Panc1 (cell line): Measurements from ENCODE around the gene EEF1AKMT1. TPM values are rescaled to one million over a fixed set of nuclear protein-coding genes. Genes with fewer than 3 reads are reported as not detected.

ENCODE experiments used
- ATAC-seq: fragments of 200-7000 bp; cut with Tn5 transposase; 2 replicates; pipeline ENCODE4 v1.9.1; 2020; ENCODE audit warnings: mild to moderate bottlenecking, moderate library complexity
- BruUV-seq: library from RNA; stranded (reverse); fragments of 400-500 nt; replicated peaks from 2 replicates; lab custom pipeline; 2021; lab: Mats Ljungman, UMichigan
- CTCF ChIA-PET: fragments of 300-600 bp; sonication (Branson Sonifier 250); formaldehyde crosslinking; loops from one replicate; lab custom pipeline; 2022; ENCODE audit warnings: antibody characterized with exemption; lab: Charles Lee
- POLR2A ChIA-PET: fragments of 300-600 bp; sonication (Branson Sonifier 250); formaldehyde crosslinking; loops from one replicate; lab custom pipeline; 2022; ENCODE audit warnings: antibody characterized with exemption; lab: Charles Lee
- DNase-seq: peaks from one replicate; pipeline ENCODE4 v3.0.0-alpha.2; 2010; ENCODE audit warnings: low read depth, low spot score
- H3K27ac ChIP-seq: 2 replicates; pipeline ENCODE4 v1.5.1; 2011; ENCODE audit warnings: mild to moderate bottlenecking, low read length, inconsistent platforms
- H3K27me3 ChIP-seq: fragments of 200-500 bp; sonication (Bioruptor generic); 2 replicates; pipeline ENCODE4 v1.6.0; 2014; ENCODE audit warnings: low read length, inconsistent platforms; ENCODE audit not compliant: control insufficient read depth, insufficient read depth
- H3K36me3 ChIP-seq: fragments of 200-500 bp; sonication (Bioruptor generic); 2 replicates; pipeline ENCODE4 v1.5.1; 2014; ENCODE audit warnings: inconsistent platforms, mild to moderate bottlenecking, low read length, moderate library complexity; ENCODE audit not compliant: control insufficient read depth, insufficient read depth
- H3K4me1 ChIP-seq: 2 replicates; pipeline ENCODE4 v1.5.1; 2011; ENCODE audit warnings: inconsistent platforms, mild to moderate bottlenecking, low read length, moderate library complexity; ENCODE audit not compliant: control insufficient read depth, insufficient read depth
- H3K4me3 ChIP-seq, 2 experiments: 2 replicates each; pipeline ENCODE4 v1.5.1; 2011 to 2012; ENCODE audit warnings: low read depth in 2 of 2, low read length in 2 of 2, mild to moderate bottlenecking in 2 of 2, inconsistent platforms in 1 of 2, moderate library complexity in 1 of 2
- H3K9me3 ChIP-seq: fragments of 200-500 bp; sonication (Bioruptor generic); 2 replicates; pipeline ENCODE4 v1.5.1; 2014; ENCODE audit warnings: low read depth, mild to moderate bottlenecking, inconsistent platforms, low read length, moderate library complexity; ENCODE audit not compliant: control insufficient read depth, insufficient read depth
- CTCF ChIP-seq: fragments of 450-650 bp; IDR thresholded peaks from 2 replicates; pipeline ENCODE4 v1.5.1; 2017; ENCODE audit warnings: mild to moderate bottlenecking
- POLR2AphosphoS5 ChIP-seq: IDR thresholded peaks from 2 replicates; pipeline ENCODE4 v1.6.1; 2012; ENCODE audit warnings: mild to moderate bottlenecking, low read depth, low read length, moderate library complexity
- REST ChIP-seq, 2 experiments: IDR thresholded peaks; 2 replicates each; pipeline ENCODE4 v1.6.1; 2011 to 2012; ENCODE audit warnings: low read depth in 2 of 2, control low read depth in 1 of 2, low read length in 1 of 2, mild to moderate bottlenecking in 1 of 2, moderate library complexity in 1 of 2; ENCODE audit not compliant: insufficient read depth in 1 of 2
- SIN3A ChIP-seq: IDR thresholded peaks from 2 replicates; pipeline ENCODE4 v1.6.1; 2012; ENCODE audit warnings: low read depth, mild to moderate bottlenecking, low read length, moderate library complexity, borderline replicate concordance; ENCODE audit not compliant: insufficient read depth
- TCF7L2 ChIP-seq: IDR thresholded peaks from 2 replicates; pipeline ENCODE4 v1.6.1; 2011; ENCODE audit warnings: mild to moderate bottlenecking, low read depth, low read length, inconsistent platforms
- in situ Hi-C: cut with HindIII; loops from 2 replicates; pipeline ENCODE4 v1.10.0; 2016; ENCODE audit warnings: low sequenced_read_pairs, low pct_unique_long_range_greater_than_20kb
- intact Hi-C: fragments of 100-400 bp; cut with micrococcal nuclease; formaldehyde crosslinking; loops from one replicate; pipeline ENCODE4 v1.10.0; 2022; ENCODE audit not compliant: unreplicated experiment
- total RNA-seq: library from RNA; stranded (reverse); gene quantifications from one replicate; pipeline ENCODE4 v1.2.1, GENCODE V29; 2021; ENCODE audit not compliant: unreplicated experiment

EEF1AKMT1 gene
- total RNA-seq, 1 experiment from 2014 or later: 5.4 TPM

GRCh38 chr13:20713751-20714150 is 60.0 kb downstream of the EEF1AKMT1 start:
- no peak for ATAC-seq
- no TSS peak for BruUV-seq
- Histone ChIP-seq H3K4me1 (peaks cover 6% of the 10 kb centered on the region; the same call in 1 of the 2 replicates), H3K36me3 (no peaks in the 10 kb centered on the region), H3K27me3 (no peaks in the 10 kb centered on the region), H3K27ac (no peak overlapping the region), H3K4me3 (no peak overlapping the region), H3K9me3 (no peaks in the 10 kb centered on the region)
- ChIA-PET CTCF (interaction anchor here (0.6 kb wide), 1 partner anchor 19 kb away, joined by 3 read pairs; no protein-coding TSS in a partner anchor), POLR2A (no interaction called here)
- in situ Hi-C loops: no loop called here
- TF ChIP-seq REST (IDR thresholded peaks at IDR 0.05; ENCODE audit: insufficient read depth in 1 of 2, low read depth in 2 of 2, low read length in 1 of 2): no peak
- no peak for TF ChIP-seq CTCF
- no peak for TF ChIP-seq SIN3A
- TF ChIP-seq POLR2AphosphoS5: no peak
- no peak for TF ChIP-seq TCF7L2
- no peak for DNase-seq
- intact Hi-C loops: no loop called here

- no peak for TF ChIP-seq REST (IDR thresholded peaks at IDR 0.05; ENCODE audit: insufficient read depth in 1 of 2, low read depth in 2 of 2, low read length in 1 of 2)
- TF ChIP-seq POLR2AphosphoS5: no peak
- TF ChIP-seq CTCF: no peak
- TF ChIP-seq TCF7L2: no peak
- TF ChIP-seq SIN3A: no peak
- H3K27me3 ChIP-seq: no peaks in the 10 kb centered on the region
- BruUV-seq: no TSS peak
- H3K36me3 ChIP-seq: no peaks in the 10 kb centered on the region
- no peak for DNase-seq
- in situ Hi-C loops (no loop called here), intact Hi-C loops (no loop called here)
- ATAC-seq: no peak
- H3K4me3 ChIP-seq: peak overlapping the region; percentile 36 to 51
- ChIA-PET POLR2A (no interaction called here), CTCF (interaction anchor here (0.6 kb wide), 1 partner anchor 20 kb away, joined by 3 read pairs; no protein-coding TSS in a partner anchor)
- H3K27ac ChIP-seq: no peak overlapping the region
- no peaks in the 10 kb centered on the region for H3K9me3 ChIP-seq
- peaks cover 6% of the 10 kb centered on the region; the same call in 1 of the 2 replicates for H3K4me1 ChIP-seq
Measured at GRCh38 chr13:20713014-20713376, 60.8 kb downstream of the EEF1AKMT1 start.
